Measurements from ENCODE around the gene PDILT. TPM values are rescaled to one million over a fixed set of nuclear protein-coding genes. Genes with fewer than 3 reads are reported as not detected.
"Not testable (repeated sequence)": the region's sequence is repeated elsewhere in the genome, so short reads cannot be mapped to it uniquely, and the experiment has no call there.

Gene PDILT
- not detected for total RNA-seq
- long read RNA-seq = 0 reads

GRCh38 chr16:20404637-20405036 lies at the start of gene PDILT:
Gene PDILT (minus strand): TSS chr16:20404737. CDS start chr16:20399300, 5,437 bp downstream.
- ATAC-seq = no peak
- intact Hi-C loops (cut with DNase I) = no loop called here
- DNase-seq (ENCODE audit: missing footprints) = no peak

DNA sequence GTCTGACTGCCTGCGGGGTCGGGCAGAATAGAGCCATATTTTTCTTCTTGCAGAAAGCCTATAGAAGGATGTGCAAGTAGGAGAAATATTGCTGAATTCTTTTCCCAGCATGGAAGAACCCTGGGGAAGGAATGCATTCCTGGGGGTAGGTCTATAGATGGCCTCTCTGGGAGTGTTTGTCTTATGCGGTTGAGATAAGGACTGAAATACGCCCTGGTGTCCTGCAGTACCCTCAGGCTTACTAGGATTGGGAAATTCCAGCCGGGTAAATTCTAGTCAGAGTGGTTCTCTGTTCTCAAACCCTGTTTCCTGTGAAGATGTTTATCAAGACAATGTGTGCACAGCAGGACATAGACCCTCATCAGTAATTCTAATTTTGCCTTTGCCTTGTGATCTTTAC lies 49.1 kb upstream of the PDILT start:
- ATAC-seq; intact Hi-C loops (cut with DNase I); DNase-seq (ENCODE audit: missing footprints): not testable (repeated sequence)

GRCh38 chr16:20451364-20451763 lies 46.8 kb upstream of the PDILT start, which contains the start of gene ACSM2A:
Gene ACSM2A (plus strand): TSS chr16:20451521. CDS start chr16:20460115, 8,594 bp downstream.
- intact Hi-C loops (cut with DNase I); DNase-seq (ENCODE audit: missing footprints); ATAC-seq: not testable (repeated sequence)

- ATAC-seq; intact Hi-C loops (cut with DNase I); DNase-seq (ENCODE audit: missing footprints): not testable (repeated sequence)
Measured at GRCh38 chr16:20446652-20447393, 42.3 kb upstream of the PDILT start.

GRCh38 chr16:20441859-20442258 lies 37.3 kb upstream of the PDILT start:
- ATAC-seq; DNase-seq (ENCODE audit: missing footprints); intact Hi-C loops (cut with DNase I): not testable (repeated sequence)

- no peak for DNase-seq (ENCODE audit: missing footprints)
- ATAC-seq = no peak
- intact Hi-C loops (cut with DNase I) = no loop called here
Measured at GRCh38 chr16:20441191-20441590, 36.7 kb upstream of the PDILT start.

DNA sequence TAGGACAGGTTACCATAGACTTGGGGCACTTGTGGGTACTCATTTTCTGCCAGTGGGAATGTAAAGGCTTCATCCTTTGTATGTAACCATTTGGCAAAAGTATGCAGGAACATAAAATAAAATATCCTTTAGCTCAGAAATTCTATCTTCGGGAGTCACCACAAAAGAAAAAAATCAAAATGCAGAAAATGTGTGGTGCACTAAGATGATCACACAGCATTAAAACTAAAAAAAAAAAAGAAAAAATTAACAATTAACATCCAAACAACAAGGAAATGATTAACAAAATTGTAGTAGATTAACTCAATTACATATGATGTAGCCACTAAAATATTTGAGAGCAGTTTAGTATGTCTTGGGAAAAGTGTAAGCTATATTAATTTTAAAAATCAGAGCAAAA lies 36.2 kb upstream of the PDILT start:
- intact Hi-C loops (cut with DNase I); DNase-seq (ENCODE audit: missing footprints); ATAC-seq: not testable (repeated sequence)

DNA sequence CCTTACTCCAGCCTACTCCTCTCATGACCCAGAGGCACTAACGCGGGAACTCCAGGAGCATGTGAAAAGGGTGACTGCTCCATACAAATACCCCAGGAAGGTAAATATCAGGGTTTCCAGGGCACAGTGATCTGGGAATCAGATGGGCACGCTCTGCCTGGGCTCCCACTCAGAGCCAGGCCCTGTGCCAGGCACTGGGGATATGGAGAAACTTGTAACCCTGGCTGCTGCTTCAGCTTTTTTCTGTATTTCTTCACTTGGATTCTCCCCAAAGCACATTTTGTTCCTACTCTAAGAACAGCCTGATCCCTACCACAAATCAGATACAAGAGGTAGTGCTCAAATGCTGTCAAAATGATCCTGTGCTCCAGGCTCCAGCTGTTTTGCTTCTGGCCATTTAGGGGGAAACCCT lies 35.3 kb upstream of the PDILT start:
- ATAC-seq = peak; percentile 88
- intact Hi-C loops (cut with DNase I); DNase-seq (ENCODE audit: missing footprints): not testable (repeated sequence)

GRCh38 chr16:20438950-20439349 lies 34.4 kb upstream of the PDILT start:
- DNase-seq (ENCODE audit: missing footprints); intact Hi-C loops (cut with DNase I): not testable (repeated sequence)
- peak; percentile 32 for ATAC-seq

DNA sequence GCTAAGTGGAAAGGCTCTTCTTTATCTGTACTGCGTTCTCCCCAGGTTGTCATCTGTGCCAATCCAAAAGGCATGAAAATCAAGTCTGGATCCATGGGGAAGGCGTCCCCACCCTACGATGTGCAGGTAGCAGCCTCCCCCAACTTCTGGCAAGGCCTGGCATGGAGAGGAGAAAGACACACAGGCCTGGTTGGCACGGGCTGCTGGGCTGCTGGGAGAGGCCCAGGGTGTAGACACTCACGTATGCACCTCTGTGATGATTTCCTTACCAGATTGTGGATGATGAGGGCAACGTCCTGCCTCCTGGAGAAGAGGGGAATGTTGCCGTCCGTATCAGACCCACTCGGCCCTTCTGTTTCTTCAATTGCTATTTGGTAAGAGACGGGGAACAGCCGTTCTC lies 26.4 kb upstream of the PDILT start:
- DNase-seq (ENCODE audit: missing footprints) = no peak
- intact Hi-C loops (cut with DNase I) = no loop called here
- no peak for ATAC-seq

GRCh38 chr16:20430480-20430879 lies 25.9 kb upstream of the PDILT start:
- ATAC-seq; DNase-seq (ENCODE audit: missing footprints); intact Hi-C loops (cut with DNase I): not testable (repeated sequence)

GRCh38 chr16:20429499-20429898 lies 25.0 kb upstream of the PDILT start:
- intact Hi-C loops (cut with DNase I); ATAC-seq; DNase-seq (ENCODE audit: missing footprints): not testable (repeated sequence)

DNA sequence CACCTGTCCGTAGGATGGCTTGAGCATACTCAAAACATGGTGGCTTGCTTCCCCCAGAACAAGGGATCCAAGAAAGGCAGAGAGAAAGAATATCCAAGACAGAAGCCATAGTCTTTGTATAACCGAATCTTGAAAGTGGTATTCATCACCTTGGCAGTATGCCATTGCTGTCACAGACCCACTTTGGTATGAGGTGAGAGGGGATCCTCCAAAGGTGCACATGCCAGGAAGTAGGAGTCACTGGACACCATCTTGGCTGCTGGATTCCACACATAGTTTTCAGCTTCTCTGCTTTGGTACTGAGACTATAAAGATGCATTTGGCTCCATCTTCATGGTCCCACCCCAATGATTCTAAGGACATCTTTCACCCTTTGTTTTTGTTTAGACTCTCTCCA lies 22.9 kb upstream of the PDILT start:
- intact Hi-C loops (cut with DNase I); ATAC-seq; DNase-seq (ENCODE audit: missing footprints): not testable (repeated sequence)

- intact Hi-C loops (cut with DNase I) = no loop called here
- no peak for ATAC-seq
- DNase-seq (ENCODE audit: missing footprints) = no peak
Measured at GRCh38 chr16:20424129-20424866, 19.8 kb upstream of the PDILT start.

- ATAC-seq; DNase-seq (ENCODE audit: missing footprints); intact Hi-C loops (cut with DNase I): not testable (repeated sequence)
Measured at GRCh38 chr16:20423772-20424128, 19.2 kb upstream of the PDILT start.

- DNase-seq (ENCODE audit: missing footprints); intact Hi-C loops (cut with DNase I); ATAC-seq: not testable (repeated sequence)
Measured at GRCh38 chr16:20421748-20422147, 17.2 kb upstream of the PDILT start.

DNA sequence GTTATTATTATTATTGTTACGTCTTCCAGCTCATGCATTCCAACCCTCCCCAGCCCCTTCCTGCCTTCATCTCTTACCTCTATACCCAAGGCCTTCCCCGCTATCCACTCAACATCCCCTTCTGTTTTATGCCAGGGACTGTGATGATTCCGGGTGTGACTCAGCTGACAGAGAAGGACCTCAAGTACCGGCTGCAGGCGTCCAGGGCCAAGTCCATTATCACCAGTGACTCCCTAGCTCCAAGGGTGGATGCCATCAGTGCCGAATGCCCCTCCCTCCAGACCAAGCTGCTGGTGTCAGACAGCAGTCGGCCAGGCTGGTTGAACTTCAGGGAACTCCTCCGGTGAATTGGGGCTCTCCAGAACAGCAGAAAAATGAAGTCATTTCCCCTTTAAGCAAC lies 14.6 kb upstream of the PDILT start:
- ATAC-seq; DNase-seq (ENCODE audit: missing footprints); intact Hi-C loops (cut with DNase I): not testable (repeated sequence)

DNA sequence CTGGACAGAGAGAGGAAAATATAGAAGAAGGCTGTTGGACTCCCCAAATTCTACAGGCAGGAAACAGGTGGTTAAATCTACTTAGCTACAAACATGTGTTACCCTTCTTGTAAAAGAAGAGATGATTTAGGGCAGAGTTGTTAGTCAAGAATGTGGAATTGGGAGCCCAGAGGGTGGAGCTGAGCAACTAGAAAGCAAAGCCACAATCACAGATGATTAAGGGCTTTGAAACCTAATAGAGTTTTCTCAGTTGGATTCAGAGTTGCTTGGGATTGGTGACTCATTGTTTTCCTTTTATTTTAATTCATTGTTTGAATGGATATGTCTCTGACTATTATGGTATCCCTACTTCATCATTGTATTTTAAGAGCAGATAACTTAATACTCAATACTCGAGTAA lies 11.0 kb upstream of the PDILT start:
- no peak for ATAC-seq
- no peak for DNase-seq (ENCODE audit: missing footprints)
- intact Hi-C loops (cut with DNase I) = no loop called here

GRCh38 chr16:20411055-20411454 lies 6.5 kb upstream of the PDILT start:
- ATAC-seq (no peak), DNase-seq (ENCODE audit: missing footprints) (no peak)
- intact Hi-C loops (cut with DNase I) = no loop called here

Data from Right ventricle myocardium inferior (tissue), 1 donor.